Liver (tissue), 9 donors: Measurements from ENCODE around the gene SELENOP. TPM values are rescaled to one million over a fixed set of nuclear protein-coding genes. Genes with fewer than 3 reads are reported as not detected.

Source experiments
- DNase-seq: peaks from one replicate; pipeline ENCODE4 v3.0.0-alpha.2; 2017; ENCODE audit warnings: low spot score
- H3K27ac ChIP-seq, 2 donors: one replicate each; pipeline ENCODE4 v1.7.0; 2013; ENCODE audit warnings: inconsistent platforms in 2 of 2, low read length in 2 of 2, control low read depth in 1 of 2, low read depth in 1 of 2, mild to moderate bottlenecking in 1 of 2
- H3K27me3 ChIP-seq, 4 donors: one replicate each; pipeline versions ENCODE4 v1.6.1 to v1.7.0; 2013; ENCODE audit warnings: low read length in 3 of 4, inconsistent platforms in 1 of 4, mild to moderate bottlenecking in 1 of 4, moderate library complexity in 1 of 4; ENCODE audit not compliant: control insufficient read depth in 4 of 4, insufficient read depth in 4 of 4
- H3K36me3 ChIP-seq, 4 donors: one replicate each; pipeline versions ENCODE4 v1.6.1 to v1.7.0; 2013; ENCODE audit warnings: low read length in 3 of 4, mild to moderate bottlenecking in 3 of 4, low read depth in 1 of 4, moderate library complexity in 1 of 4; ENCODE audit not compliant: control insufficient read depth in 4 of 4, insufficient read depth in 3 of 4
- H3K4me1 ChIP-seq, 4 donors: one replicate each; pipeline versions ENCODE4 v1.6.1 to v1.7.0; 2013; ENCODE audit warnings: low read length in 3 of 4, mild to moderate bottlenecking in 3 of 4, moderate library complexity in 1 of 4; ENCODE audit not compliant: control insufficient read depth in 4 of 4, insufficient read depth in 4 of 4
- H3K4me3 ChIP-seq, 3 donors: one replicate each; pipeline versions ENCODE4 v1.6.1 to v1.7.0; 2013; ENCODE audit warnings: low read length in 3 of 3, control low read depth in 1 of 3, low read depth in 1 of 3, mild to moderate bottlenecking in 1 of 3
- H3K9ac ChIP-seq, 2 donors: one replicate each; pipeline ENCODE4 v1.7.0; 2013; ENCODE audit warnings: low read length in 2 of 2, mild to moderate bottlenecking in 2 of 2, moderate library complexity in 2 of 2, control low read depth in 1 of 2, low read depth in 1 of 2
- H3K9me3 ChIP-seq, 4 donors: one replicate each; pipeline versions ENCODE4 v1.6.1 to v1.7.0; 2013; ENCODE audit warnings: low read length in 3 of 4; ENCODE audit not compliant: control insufficient read depth in 4 of 4
- ATF3 ChIP-seq: IDR thresholded peaks from 2 replicates; pipeline ENCODE4 v1.6.1; 2016; ENCODE audit warnings: antibody characterized with exemption
- CTCF ChIP-seq: fragments of 150-350 bp; IDR thresholded peaks from 2 replicates; pipeline ENCODE4 v1.5.1; 2017; ENCODE audit warnings: improper control_type of control experiment, low read depth, low read length; ENCODE audit not compliant: missing input control
- EGR1 ChIP-seq, 2 donors: IDR thresholded peaks; 2 replicates each; pipeline ENCODE4 v1.6.1; 2016 to 2018; ENCODE audit warnings: antibody characterized with exemption in 2 of 2, low read depth in 2 of 2
- FOXA1 ChIP-seq: IDR thresholded peaks from 2 replicates; pipeline ENCODE4 v1.6.1; 2016; ENCODE audit warnings: antibody characterized with exemption
- FOXA2 ChIP-seq: IDR thresholded peaks from 2 replicates; pipeline ENCODE4 v1.6.1; 2016; ENCODE audit warnings: antibody characterized with exemption
- GABPA ChIP-seq, 2 donors: IDR thresholded peaks in 1 of 2; conservative IDR thresholded peaks in 1 of 2; 2 replicates each; pipeline ENCODE4 v1.6.1; 2016; ENCODE audit warnings: antibody characterized with exemption in 2 of 2, mild to moderate bottlenecking in 1 of 2, moderate library complexity in 1 of 2
- HNF4A ChIP-seq, 2 donors: conservative IDR thresholded peaks; 2 replicates each; pipeline ENCODE4 v1.6.1; 2016; ENCODE audit warnings: antibody characterized with exemption in 2 of 2, mild to moderate bottlenecking in 2 of 2
- HNF4G ChIP-seq: IDR thresholded peaks from 2 replicates; pipeline ENCODE4 v1.6.1; 2016; ENCODE audit warnings: antibody characterized with exemption
- JUND ChIP-seq, 2 donors: IDR thresholded peaks; 2 replicates each; pipeline ENCODE4 v1.6.1; 2016; ENCODE audit warnings: antibody characterized with exemption in 2 of 2
- MAX ChIP-seq: IDR thresholded peaks from 2 replicates; pipeline ENCODE4 v1.6.1; 2016; ENCODE audit warnings: antibody characterized with exemption
- NR2F2 ChIP-seq: IDR thresholded peaks from 2 replicates; pipeline ENCODE4 v1.6.1; 2016; ENCODE audit warnings: antibody characterized with exemption
- RAD21 ChIP-seq, 2 donors: IDR thresholded peaks; 2 replicates each; pipeline ENCODE4 v1.6.1; 2016; ENCODE audit warnings: antibody characterized with exemption in 2 of 2, mild to moderate bottlenecking in 2 of 2
- REST ChIP-seq: IDR thresholded peaks from 2 replicates; pipeline ENCODE4 v1.6.1; 2016; ENCODE audit warnings: antibody characterized with exemption, mild to moderate bottlenecking
- RXRA ChIP-seq, 2 donors: IDR thresholded peaks; 2 replicates each; pipeline ENCODE4 v1.6.1; 2017 to 2018; ENCODE audit warnings: antibody characterized with exemption in 2 of 2, mild to moderate bottlenecking in 1 of 2
- SP1 ChIP-seq: IDR thresholded peaks from 2 replicates; pipeline ENCODE4 v1.6.1; 2018; ENCODE audit warnings: antibody characterized with exemption, mild to moderate bottlenecking
- TAF1 ChIP-seq: conservative IDR thresholded peaks from 2 replicates; pipeline ENCODE4 v1.6.1; 2016; ENCODE audit warnings: antibody characterized with exemption, mild to moderate bottlenecking
- YY1 ChIP-seq: IDR thresholded peaks from 2 replicates; pipeline ENCODE4 v1.6.1; 2016; ENCODE audit warnings: antibody characterized with exemption, mild to moderate bottlenecking
- ZBTB33 ChIP-seq: IDR thresholded peaks from 2 replicates; pipeline ENCODE4 v1.6.1; 2016; ENCODE audit warnings: antibody characterized with exemption
- WGBS: extraction: QIAGEN DNeasy Blood & Tissue Kit; methylation state at CpG from one replicate; pipeline ENCODE4 v1.1.7; 2013; 5-methylcytosine and 5-hydroxymethylcytosine counted together
- polyA plus RNA-seq, 2 donors: library from polyadenylated mRNA; stranded (reverse) in 1 of 2; unstranded in 1 of 2; fragments of 200-250 nt in 1 of 2; fragments of >200 nt in 1 of 2; fragmentation: Nextera tagmentation in 1 of 2; extraction: Ambion mirVana in 1 of 2; gene quantifications; one replicate each; pipeline versions ENCODE4 v1.2.1 to v1.2.3, GENCODE V29; 2013 to 2015
- total RNA-seq, 2 donors: library from RNA; depleted of rRNA; stranded (reverse); fragments of >200 nt; gene quantifications; one replicate each; pipeline ENCODE4 v1.2.3, GENCODE V29; 2014
- donor health status: healthy.
- donor health status: healthy.
- donor health status: healthy.
- donor health status: healthy.
- donor health status: healthy.

Gene SELENOP
- total and polyA plus RNA-seq, 4 donors, result 880 to 1,788 (median 1,360) TPM

GRCh38 chr5:42855386-42855785, 43.7 kb upstream of the SELENOP start:
- no peak overlapping the region for H3K9ac ChIP-seq
- no peaks in the 10 kb centered on the region for H3K36me3 ChIP-seq
- no peaks in the 10 kb centered on the region for H3K9me3 ChIP-seq
- H3K4me3 ChIP-seq, result no peak overlapping the region
- no peak overlapping the region for H3K27ac ChIP-seq
- H3K4me1 ChIP-seq, result peaks cover 8 to 18% (median 13%) of the 10 kb centered on the region in 4 donors
- H3K27me3 ChIP-seq, result no peaks in the 10 kb centered on the region
- no peak for DNase-seq
- TF ChIP-seq GABPA (IDR thresholded peaks at IDR 0.05 in 1 of 2, conservative IDR thresholded peaks at IDR 0.05 in 1 of 2), result no peak
- no peak for TF ChIP-seq SP1
- TF ChIP-seq JUND (IDR thresholded peaks at IDR 0.05), result no peak
- no peak for TF ChIP-seq RAD21 (IDR thresholded peaks at IDR 0.05)
- TF ChIP-seq HNF4A (conservative IDR thresholded peaks at IDR 0.05), result no peak
- TF ChIP-seq ZBTB33, result no peak
- TF ChIP-seq ATF3, result no peak
- no peak for TF ChIP-seq FOXA1
- no peak for TF ChIP-seq REST

- 43% methylated on average over 1 of the region's 1 CpG for WGBS
- DNase-seq, result no peak
- Histone ChIP-seq H3K36me3 (no peaks in the 10 kb centered on the region), H3K27ac (peak overlapping the region in 1 of 2 donors; percentile 59), H3K9me3 (no peaks in the 10 kb centered on the region), H3K9ac (no peak overlapping the region), H3K27me3 (no peaks in the 10 kb centered on the region), H3K4me3 (no peak overlapping the region), H3K4me1 (peaks cover 8 to 18% (median 13%) of the 10 kb centered on the region in 4 donors)
- TF ChIP-seq FOXA1 (no peak), RXRA (IDR thresholded peaks at IDR 0.05) (peak; percentile 29 to 43), HNF4A (conservative IDR thresholded peaks at IDR 0.05) (peak; percentile 74 to 78), FOXA2 (peak; percentile 15), ZBTB33 (peak; percentile 52), MAX (peak; percentile 81), EGR1 (IDR thresholded peaks at IDR 0.05; ENCODE audit: low read depth in 2 of 2) (no peak), NR2F2 (no peak), REST (peak; percentile 31), JUND (IDR thresholded peaks at IDR 0.05) (peak; percentile 44 to 69), YY1 (peak; percentile 96), ATF3 (peak; percentile 21), CTCF (no peak), GABPA (IDR thresholded peaks at IDR 0.05 in 1 of 2, conservative IDR thresholded peaks at IDR 0.05 in 1 of 2) (no peak), TAF1 (no peak), HNF4G (peak; percentile 35), SP1 (peak; percentile 35)
Measured at GRCh38 chr5:42854795-42855194, 43.1 kb upstream of the SELENOP start.
